GM18861 (cell line): Measurements from ENCODE around the gene ABCA10.
"Not testable (repeated sequence)": the region's sequence is repeated elsewhere in the genome, so short reads cannot be mapped to it uniquely, and the experiment has no call there.

Source experiments
- ATAC-seq: cut with Tn5 transposase; IDR thresholded peaks from one replicate; pipeline ENCODE4 v1.9.1; 2021; ENCODE audit not compliant: unreplicated experiment

Gene ABCA10

GRCh38 chr17:69168642-69169041 is 60.0 kb downstream of the ABCA10 start:
- ATAC-seq: not testable (repeated sequence)

GRCh38 chr17:69166957-69167356 is 61.7 kb downstream of the ABCA10 start:
- ATAC-seq: no peak

- ATAC-seq: no peak
Measured at GRCh38 chr17:69164206-69164605, 64.4 kb downstream of the ABCA10 start.

GRCh38 chr17:69159418-69159817 is 69.2 kb downstream of the ABCA10 start:
- ATAC-seq: no peak

GRCh38 chr17:69154267-69154666 is 74.4 kb downstream of the ABCA10 start:
- no peak for ATAC-seq

GRCh38 chr17:69150333-69150732 is 78.3 kb downstream of the ABCA10 start:
- no peak for ATAC-seq

GRCh38 chr17:69147460-69147859 is 81.2 kb downstream of the ABCA10 start:
- ATAC-seq: no peak

- no peak for ATAC-seq
Measured at GRCh38 chr17:69144331-69145255, 84.0 kb downstream of the ABCA10 start.

GRCh38 chr17:69143683-69144231 is 84.9 kb downstream of the ABCA10 start:
- ATAC-seq: no peak

GRCh38 chr17:69143151-69143550 is 85.5 kb downstream of the ABCA10 start:
- no peak for ATAC-seq

- no peak for ATAC-seq
Measured at GRCh38 chr17:69142175-69142802, 86.3 kb downstream of the ABCA10 start.

GRCh38 chr17:69141431-69142174 is 87.0 kb downstream of the ABCA10 start, which contains the start of gene ABCA6:
Gene ABCA6 (minus strand): TSS chr17:69141895. CDS start chr17:69140703, 1,192 bp downstream.
- no peak for ATAC-seq

- ATAC-seq: no peak
Measured at GRCh38 chr17:69134112-69134511, 94.5 kb downstream of the ABCA10 start.

GRCh38 chr17:69130627-69131296 is 97.9 kb downstream of the ABCA10 start:
- no peak for ATAC-seq

GRCh38 chr17:69123626-69124025 is 105.0 kb downstream of the ABCA10 start:
- no peak for ATAC-seq

GRCh38 chr17:69122065-69122464 is 106.6 kb downstream of the ABCA10 start:
- ATAC-seq: no peak

GRCh38 chr17:69117855-69118784 is 110.5 kb downstream of the ABCA10 start:
- ATAC-seq: peak; percentile 33

GRCh38 chr17:69111794-69112193 is 116.8 kb downstream of the ABCA10 start:
- no peak for ATAC-seq

GRCh38 chr17:69105907-69106730 is 122.5 kb downstream of the ABCA10 start:
- no peak for ATAC-seq
